ENCODE measurements around the gene RPUSD2.

The RPUSD2 gene, protein sequence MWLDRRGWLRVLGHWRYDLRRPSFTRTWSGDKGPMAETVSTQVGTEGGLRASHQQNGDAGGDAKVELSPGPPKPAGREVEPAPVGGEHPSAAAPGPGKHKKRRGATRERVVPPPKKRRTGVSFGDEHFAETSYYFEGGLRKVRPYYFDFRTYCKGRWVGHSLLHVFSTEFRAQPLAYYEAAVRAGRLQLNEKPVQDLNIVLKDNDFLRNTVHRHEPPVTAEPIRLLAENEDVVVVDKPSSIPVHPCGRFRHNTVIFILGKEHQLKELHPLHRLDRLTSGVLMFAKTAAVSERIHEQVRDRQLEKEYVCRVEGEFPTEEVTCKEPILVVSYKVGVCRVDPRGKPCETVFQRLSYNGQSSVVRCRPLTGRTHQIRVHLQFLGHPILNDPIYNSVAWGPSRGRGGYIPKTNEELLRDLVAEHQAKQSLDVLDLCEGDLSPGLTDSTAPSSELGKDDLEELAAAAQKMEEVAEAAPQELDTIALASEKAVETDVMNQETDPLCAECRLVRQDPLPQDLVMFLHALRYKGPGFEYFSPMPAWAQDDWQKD

DNA sequence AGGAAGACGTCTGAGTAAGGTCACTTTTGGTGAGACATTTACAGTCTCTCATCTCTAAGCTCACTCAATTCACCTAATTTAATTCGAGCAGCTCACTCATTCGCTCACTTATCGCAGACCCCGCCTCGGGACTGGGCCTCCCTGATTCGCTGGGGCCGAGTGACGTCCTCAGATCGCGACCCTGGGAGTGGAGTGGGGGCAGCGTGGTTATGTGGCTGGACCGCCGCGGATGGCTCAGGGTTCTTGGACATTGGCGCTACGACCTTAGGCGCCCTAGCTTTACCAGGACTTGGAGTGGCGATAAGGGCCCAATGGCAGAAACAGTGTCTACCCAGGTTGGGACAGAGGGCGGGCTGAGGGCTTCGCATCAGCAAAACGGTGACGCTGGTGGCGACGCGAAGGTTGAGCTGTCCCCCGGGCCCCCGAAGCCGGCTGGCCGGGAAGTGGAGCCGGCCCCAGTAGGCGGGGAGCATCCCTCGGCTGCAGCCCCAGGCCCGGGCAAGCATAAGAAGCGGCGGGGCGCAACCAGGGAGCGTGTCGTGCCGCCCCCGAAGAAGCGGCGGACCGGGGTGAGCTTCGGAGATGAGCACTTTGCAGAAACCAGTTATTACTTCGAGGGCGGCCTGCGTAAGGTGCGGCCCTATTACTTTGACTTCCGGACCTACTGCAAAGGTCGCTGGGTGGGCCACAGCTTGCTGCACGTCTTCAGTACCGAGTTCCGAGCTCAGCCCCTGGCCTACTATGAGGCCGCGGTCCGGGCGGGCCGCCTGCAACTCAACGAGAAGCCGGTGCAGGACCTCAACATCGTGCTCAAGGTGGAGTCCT lies at the start of gene RPUSD2:
Gene RPUSD2, plus strand, starts transcription at position 171 of the 825 bp plus-strand sequence. Its CDS starts 39 bp downstream, at position 210.
- TF ChIP-seq, protein P1, sequence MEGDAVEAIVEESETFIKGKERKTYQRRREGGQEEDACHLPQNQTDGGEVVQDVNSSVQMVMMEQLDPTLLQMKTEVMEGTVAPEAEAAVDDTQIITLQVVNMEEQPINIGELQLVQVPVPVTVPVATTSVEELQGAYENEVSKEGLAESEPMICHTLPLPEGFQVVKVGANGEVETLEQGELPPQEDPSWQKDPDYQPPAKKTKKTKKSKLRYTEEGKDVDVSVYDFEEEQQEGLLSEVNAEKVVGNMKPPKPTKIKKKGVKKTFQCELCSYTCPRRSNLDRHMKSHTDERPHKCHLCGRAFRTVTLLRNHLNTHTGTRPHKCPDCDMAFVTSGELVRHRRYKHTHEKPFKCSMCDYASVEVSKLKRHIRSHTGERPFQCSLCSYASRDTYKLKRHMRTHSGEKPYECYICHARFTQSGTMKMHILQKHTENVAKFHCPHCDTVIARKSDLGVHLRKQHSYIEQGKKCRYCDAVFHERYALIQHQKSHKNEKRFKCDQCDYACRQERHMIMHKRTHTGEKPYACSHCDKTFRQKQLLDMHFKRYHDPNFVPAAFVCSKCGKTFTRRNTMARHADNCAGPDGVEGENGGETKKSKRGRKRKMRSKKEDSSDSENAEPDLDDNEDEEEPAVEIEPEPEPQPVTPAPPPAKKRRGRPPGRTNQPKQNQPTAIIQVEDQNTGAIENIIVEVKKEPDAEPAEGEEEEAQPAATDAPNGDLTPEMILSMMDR (IDR thresholded peaks at IDR 0.05; ENCODE audit: low read length, missing control alignments), result no peak
- peak within 1 kb of the TSS; percentile 94 for H3K4me3 ChIP-seq (replicated peaks; ENCODE audit: low read depth, low read length)
- DNase-seq (ENCODE audit: low read depth), result peak; percentile 90

DNA sequence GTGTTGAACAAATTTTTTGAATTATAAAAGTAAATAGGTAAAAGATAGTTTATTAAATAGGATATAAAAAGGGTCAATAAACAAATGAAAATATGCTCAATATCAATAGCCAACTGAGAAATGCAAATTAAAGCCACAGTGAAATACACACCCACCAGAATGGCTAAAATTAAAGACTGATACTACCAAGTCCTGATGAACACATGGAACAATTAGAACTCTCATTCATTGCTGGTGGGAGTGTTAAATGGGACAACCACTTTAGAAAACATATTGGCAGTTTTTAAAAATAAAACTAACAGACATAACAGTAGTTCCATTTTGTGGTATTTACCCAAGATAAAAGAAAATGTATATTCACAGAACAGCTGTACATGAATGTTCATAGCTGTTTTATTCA lies 45.5 kb upstream of the RPUSD2 start:
- TF ChIP-seq, protein P1 (IDR thresholded peaks at IDR 0.05; ENCODE audit: low read length, missing control alignments), result no peak
- DNase-seq (ENCODE audit: low read depth), result no peak
- H3K4me3 ChIP-seq (replicated peaks; ENCODE audit: low read depth, low read length), result no peak overlapping the region

DNA sequence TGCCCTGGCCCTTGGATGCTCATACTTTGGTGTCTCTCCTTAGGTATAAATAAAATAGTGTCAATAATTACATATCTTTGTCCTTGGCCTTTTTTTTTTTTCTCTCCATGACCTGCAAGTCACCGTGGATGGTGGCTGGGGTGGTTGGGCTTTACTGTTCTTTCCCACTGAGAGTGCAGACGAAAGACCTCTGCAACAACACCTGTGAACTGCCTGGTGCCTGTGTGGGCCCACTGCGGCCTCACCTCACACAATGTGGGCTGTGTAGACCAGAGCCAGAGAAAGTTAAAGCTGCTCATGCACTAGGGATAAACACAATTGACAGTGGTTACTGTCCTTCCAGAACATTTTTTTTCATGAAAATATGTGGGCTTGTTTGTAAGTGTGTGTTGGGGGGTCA lies 43.2 kb upstream of the RPUSD2 start:
- TF ChIP-seq, protein P1 (IDR thresholded peaks at IDR 0.05; ENCODE audit: low read length, missing control alignments), result no peak
- DNase-seq (ENCODE audit: low read depth), result no peak
- no peak overlapping the region for H3K4me3 ChIP-seq (replicated peaks; ENCODE audit: low read depth, low read length)

DNA sequence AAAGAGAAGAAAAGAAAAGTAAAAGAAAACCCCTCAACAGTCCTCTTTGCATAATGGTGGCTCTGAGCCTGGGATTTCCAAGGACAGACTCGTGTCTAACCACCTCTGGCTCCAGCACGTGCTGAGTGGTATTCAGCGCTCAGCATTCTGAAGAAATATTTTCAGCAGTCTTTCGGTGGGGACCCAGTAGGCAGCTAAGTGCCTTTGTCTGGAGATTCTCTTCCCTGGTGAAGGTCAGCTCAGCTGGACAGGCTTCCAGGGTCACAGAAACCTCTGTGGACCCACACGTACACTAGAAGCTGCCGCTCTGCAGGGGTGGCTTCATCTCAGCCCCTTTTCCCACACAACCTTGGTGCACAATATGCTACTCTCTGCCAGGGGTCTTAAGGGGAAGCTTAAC lies 40.3 kb upstream of the RPUSD2 start:
- DNase-seq (ENCODE audit: low read depth), result no peak
- TF ChIP-seq, protein P1 (IDR thresholded peaks at IDR 0.05; ENCODE audit: low read length, missing control alignments), result no peak

DNA sequence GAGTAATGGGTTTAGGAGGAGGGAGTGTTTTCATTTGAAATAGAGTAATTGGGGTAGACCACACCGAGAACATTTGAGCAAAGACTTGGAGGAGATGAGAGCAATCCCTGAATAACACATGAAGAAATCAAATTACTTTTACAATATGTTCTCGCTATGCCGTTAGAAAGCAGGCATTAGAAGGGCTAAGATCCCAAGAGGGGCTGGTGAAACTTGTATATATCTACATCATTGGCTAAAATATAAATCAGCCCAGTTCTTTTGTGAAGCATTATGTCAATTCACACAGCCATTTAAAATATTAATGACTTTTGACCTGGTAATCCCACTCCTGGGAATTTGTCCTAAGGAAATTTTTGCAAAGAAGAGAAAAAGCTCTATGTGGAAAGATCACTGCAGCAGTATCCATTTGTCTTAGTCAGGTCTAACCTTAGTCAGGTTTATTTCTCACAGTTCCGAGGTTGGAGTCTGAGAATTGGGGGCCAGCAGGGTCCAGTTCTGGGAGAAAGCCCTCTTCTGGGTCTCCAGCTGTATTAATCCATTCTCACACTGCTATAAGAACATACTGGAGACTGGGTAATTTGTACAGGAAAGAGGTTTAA lies 35.2 kb upstream of the RPUSD2 start:
- TF ChIP-seq, protein P1 (IDR thresholded peaks at IDR 0.05; ENCODE audit: low read length, missing control alignments), result no peak
- no peak overlapping the region for H3K4me3 ChIP-seq (replicated peaks; ENCODE audit: low read depth, low read length)
- no peak for DNase-seq (ENCODE audit: low read depth)

More for the DNA sequence above, 40.3 kb upstream of the RPUSD2 start:
- H3K4me3 ChIP-seq (replicated peaks; ENCODE audit: low read depth, low read length), result no peak overlapping the region

DNA sequence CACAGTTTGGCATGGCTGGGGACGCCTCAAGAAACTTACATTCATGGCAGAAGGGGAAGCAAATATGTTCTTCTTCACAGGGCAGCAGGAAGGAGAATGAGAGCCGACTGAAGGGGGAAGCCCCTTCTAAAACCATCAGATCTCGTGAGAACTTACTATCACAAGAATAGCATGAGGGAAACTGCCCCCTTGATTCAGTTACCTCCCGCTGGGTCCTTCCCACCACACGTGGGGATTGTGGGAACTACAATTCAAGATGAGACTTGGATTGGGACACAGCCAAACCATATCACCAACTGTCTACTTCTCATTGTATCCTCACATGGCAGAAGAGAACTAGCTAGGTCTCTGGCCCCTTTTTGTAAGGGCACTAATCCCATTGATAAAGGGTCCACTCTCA lies 34.7 kb upstream of the RPUSD2 start:
- TF ChIP-seq, protein P1 (IDR thresholded peaks at IDR 0.05; ENCODE audit: low read length, missing control alignments), result no peak
- DNase-seq (ENCODE audit: low read depth), result no peak
- no peak overlapping the region for H3K4me3 ChIP-seq (replicated peaks; ENCODE audit: low read depth, low read length)

Data from fibroblast of pulmonary artery (primary cell).